LHCN-M2 (cell line): Measurements from ENCODE around the gene MCL1. TPM values are rescaled to one million over a fixed set of nuclear protein-coding genes. Genes with fewer than 3 reads are reported as not detected.
A peak's percentile ranks its signal among the peaks of the same experiment; 100 is the strongest.

Experiments
- DNase-seq: peaks from one replicate; pipeline ENCODE4 v3.0.0-alpha.2; 2012; ENCODE audit warnings: low read depth
- total RNA-seq: library from RNA; depleted of rRNA; stranded (reverse); fragments of >200 nt; gene quantifications from 2 replicates; pipeline ENCODE4 v1.2.3, GENCODE V29; 2014

MCL1 gene
- total RNA-seq, 1 experiment from 2014 or later, result 287 TPM

DNA sequence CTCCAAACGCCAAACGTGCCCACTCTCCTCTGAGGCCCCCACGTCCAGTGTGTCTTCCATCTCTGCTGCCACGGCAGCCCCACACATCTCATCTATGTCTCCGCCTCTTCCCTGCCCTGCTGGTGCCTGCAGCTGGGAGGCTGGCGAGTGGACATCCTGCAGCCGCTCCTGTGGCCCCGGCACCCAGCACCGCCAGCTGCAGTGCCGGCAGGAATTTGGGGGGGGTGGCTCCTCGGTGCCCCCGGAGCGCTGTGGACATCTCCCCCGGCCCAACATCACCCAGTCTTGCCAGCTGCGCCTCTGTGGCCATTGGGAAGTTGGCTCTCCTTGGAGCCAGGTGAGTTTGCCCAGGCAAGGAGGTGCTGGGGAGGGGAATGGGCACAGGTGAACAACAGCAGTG lies 21.6 kb downstream of the MCL1 start:
- no peak for DNase-seq

- no peak for DNase-seq
Observed at GRCh38 chr1:150557065-150557600, 22.3 kb downstream of the MCL1 start.

DNA sequence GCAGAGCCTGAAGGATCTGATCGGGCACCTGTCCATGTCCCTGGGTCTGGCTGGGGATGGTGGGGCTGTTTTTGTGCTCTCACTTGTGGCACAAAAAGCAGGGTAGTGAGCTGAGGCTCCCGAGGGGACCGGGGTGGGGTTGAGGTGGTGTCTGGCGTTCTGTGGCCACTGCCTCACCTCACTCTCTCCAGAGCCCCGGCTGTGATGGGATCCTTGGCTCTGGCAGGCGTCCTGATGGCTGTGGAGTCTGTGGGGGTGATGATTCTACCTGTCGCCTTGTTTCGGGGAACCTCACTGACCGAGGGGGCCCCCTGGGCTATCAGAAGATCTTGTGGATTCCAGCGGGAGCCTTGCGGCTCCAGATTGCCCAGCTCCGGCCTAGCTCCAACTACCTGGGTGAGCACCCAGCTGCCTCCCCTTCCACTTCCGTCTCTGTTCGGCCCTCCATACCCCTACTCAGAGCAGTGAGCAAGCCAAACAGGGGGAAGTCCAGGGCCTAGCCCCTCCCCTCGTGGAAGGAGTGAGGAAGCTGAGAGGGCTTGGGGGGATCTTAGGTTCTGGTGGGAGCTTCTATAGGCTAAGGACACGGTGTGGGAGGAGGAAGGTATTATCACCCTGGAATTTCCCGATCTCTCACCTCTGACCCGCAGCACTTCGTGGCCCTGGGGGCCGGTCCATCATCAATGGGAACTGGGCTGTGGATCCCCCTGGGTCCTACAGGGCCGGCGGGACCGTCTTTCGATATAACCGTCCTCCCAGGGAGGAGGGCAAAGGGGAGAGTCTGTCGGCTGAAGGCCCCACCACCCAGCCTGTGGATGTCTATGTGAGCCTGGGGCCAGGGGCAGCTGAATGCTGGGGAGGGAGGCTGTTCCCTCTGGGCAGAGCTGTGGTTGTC lies 23.2 kb downstream of the MCL1 start:
- DNase-seq, result no peak

- DNase-seq, result no peak
Observed at GRCh38 chr1:150555198-150555970, 24.0 kb downstream of the MCL1 start.

DNA sequence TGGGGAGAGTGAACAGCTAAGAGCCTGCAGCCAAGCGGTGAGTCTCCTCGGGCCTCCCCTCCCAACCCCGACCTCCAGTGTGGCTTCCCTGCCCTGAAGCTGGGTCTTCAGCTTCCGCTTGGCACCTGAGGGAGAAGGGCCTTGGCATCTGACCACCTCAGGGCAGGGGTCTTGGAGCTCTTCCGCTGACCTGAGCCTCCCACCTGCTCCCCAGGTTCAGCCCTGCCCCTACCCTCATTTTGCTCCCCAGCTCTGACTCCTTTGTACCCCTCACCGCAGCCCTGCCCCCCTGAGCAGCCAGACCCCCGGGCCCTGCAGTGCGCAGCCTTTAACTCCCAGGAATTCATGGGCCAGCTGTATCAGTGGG lies 25.3 kb downstream of the MCL1 start:
- no peak for DNase-seq

DNA sequence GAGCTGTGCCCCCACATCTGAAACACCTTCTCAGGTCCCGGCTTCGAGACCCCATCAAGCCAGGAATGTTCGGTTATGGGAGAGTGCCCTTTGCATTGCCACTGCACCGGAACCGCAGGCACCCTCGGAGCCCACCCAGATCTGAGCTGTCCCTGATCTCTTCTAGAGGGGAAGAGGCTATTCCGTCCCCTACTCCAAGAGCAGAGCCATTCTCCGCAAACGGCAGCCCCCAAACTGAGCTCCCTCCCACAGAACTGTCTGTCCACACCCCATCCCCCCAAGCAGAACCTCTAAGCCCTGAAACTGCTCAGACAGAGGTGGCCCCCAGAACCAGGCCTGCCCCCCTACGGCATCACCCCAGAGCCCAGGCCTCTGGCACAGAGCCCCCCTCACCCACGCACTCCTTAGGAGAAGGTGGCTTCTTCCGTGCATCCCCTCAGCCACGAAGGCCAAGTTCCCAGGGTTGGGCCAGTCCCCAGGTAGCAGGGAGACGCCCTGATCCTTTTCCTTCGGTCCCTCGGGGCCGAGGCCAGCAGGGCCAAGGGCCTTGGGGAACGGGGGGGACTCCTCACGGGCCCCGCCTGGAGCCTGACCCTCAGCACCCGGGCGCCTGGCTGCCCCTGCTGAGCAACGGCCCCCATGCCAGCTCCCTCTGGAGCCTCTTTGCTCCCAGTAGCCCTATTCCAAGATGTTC lies 25.9 kb downstream of the MCL1 start:
- DNase-seq, result no peak

DNA sequence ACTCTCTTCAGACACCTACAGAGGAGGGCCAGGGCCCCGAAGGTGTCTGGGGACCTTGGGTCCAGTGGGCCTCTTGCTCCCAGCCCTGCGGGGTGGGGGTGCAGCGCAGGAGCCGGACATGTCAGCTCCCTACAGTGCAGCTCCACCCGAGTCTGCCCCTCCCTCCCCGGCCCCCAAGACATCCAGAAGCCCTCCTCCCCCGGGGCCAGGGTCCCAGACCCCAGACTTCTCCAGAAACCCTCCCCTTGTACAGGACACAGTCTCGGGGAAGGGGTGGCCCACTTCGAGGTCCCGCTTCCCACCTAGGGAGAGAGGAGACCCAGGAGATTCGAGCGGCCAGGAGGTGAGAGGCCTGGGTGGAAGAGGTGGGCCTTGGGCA lies 26.5 kb downstream of the MCL1 start:
- no peak for DNase-seq

GRCh38 chr1:150552128-150552910 lies 27.1 kb downstream of the MCL1 start:
- DNase-seq, result peak; percentile 81

DNA sequence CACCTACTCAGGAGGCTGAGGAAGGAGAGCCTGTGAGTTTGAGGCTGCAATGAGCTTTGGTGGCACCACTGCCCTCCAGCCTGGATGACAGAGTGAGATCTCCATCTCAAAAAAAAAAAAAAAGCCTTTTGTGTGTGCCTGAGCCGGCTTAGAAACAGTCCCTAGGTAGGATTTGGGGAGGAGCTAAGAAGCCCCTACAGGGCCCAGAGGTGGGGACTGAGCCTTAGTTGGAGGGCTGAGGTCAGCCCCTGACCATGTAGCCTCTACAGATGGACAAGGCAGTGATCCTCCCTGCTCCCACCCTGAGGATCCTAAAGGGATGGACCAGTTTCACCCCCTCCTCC lies 27.7 kb downstream of the MCL1 start:
- no peak for DNase-seq

DNA sequence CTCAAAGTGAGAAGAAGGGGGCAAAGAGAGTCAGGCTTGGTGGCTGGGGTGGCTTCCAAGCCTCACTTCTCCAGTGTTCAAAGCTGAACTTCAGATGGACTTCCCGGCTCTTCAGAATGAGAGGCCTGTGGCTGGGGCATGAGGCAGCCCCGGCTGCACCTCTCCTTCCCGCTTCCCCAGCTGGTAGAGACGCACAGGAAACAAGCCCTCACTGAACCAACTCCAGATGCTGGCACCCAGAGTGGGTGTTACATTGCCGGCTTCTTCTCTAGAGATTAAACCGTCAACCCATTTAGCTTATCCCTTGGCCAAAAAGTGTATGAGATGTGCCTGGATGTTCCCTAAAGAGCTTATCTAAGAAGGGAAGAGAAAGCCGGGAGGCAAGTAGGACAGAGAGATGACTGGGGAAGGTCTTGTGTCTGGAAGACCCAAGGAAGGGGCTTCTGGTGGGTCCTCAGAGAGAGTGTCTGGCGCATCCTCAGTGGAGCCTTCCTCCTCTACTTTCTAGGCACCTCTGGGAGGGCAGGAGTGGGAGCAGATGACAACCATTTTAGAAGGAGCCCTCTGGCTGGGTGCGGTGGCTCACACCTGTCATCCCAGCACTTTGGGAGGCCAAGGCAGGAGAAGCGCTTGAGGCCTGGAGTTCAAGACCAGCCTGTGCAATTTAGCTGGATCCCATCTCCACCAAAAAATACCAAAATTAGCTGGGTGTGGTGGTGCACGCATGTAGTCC lies 28.2 kb downstream of the MCL1 start:
- DNase-seq, result no peak

- DNase-seq, result no peak
Observed at GRCh38 chr1:150550222-150551050, 29.0 kb downstream of the MCL1 start.

DNA sequence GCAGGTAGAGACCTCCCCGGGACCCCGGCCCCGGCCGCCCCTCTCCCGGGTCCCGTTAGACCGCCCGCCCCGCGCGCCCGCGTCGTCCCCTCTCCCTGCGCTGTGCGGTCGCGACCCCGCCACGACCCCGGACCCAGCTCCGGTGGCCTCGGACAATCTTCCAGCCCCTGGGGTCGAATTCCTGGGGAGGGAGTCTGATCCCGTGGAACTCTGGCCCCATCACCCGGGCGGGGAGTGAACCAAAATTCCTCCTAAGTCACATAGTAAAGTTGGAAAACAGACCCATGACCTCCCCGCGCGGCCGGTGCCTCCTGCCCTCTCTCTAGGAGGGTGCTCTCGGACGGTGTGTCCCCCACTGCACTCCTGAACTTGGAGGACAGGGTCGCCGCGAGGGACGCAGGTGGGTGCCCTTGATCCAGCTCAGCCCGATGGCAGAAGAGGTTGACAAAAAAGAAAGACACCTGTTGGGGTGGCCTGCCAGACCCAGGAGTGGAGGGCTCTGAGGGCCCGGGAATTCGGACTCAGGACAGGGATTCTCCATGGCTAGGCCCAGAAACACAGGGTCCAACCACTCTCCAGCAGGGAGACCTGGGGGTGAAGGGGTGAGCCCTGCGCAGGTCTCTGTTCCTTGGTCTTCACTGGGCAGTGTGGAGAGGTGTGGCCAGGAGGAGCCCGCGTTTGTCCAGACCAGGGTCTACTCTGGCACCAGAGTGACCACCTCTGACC lies 29.8 kb downstream of the MCL1 start:
- DNase-seq, result no peak

- DNase-seq, result peak; percentile 75
Observed at GRCh38 chr1:150548632-150549495, 30.5 kb downstream of the MCL1 start, which contains the start of gene ADAMTSL4. Gene ADAMTSL4 (plus strand): TSS chr1:150549408. CDS start chr1:150552289, 2,881 bp downstream.

DNA sequence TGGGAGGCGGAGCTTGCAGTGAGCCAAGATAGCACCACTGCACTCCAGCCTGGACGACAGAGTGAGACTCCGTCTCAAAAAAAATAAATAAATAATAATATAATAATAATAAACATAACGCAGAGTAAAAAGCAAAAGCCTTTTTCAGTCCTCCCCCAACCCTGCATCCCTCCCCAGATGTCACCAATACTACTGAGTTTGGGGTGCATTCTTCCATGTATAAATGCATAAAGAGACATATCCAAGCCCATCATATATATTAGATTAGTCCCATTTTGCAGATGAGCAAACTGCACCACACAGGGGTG lies 31.1 kb downstream of the MCL1 start:
- DNase-seq, result no peak

- DNase-seq, result no peak
Observed at GRCh38 chr1:150546294-150546937, 33.0 kb downstream of the MCL1 start.

DNA sequence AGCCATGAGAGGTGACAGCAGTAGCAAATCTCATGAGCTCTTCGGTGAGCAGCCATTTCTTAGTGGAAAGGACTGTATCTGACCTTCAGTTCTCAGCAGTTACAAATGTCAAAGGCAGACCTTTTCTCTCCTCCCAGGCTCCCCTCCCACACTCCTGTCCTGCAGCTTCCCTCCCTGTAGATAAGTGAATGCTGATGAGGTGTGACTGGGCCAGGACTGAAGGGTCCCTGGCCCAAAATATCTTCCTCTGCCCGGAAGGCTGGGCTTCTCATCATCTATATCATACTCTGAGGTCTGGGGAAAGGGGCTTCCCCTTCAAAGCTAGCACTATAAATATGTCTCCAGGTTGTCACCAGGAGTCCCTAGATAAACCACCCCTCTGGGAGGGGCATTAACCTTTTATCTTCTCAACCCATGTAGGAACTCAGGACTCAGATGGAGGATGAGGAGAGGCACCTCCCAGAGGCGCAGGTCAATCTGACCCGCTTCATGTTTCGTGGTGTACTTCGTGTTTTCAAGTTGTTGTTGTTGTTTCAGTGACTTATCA lies 33.9 kb downstream of the MCL1 start:
- no peak for DNase-seq

- no peak for DNase-seq
Observed at GRCh38 chr1:150544204-150544603, 35.2 kb downstream of the MCL1 start.
